ENCODE data around the gene PCDH9.

PCDH9 gene

DNA sequence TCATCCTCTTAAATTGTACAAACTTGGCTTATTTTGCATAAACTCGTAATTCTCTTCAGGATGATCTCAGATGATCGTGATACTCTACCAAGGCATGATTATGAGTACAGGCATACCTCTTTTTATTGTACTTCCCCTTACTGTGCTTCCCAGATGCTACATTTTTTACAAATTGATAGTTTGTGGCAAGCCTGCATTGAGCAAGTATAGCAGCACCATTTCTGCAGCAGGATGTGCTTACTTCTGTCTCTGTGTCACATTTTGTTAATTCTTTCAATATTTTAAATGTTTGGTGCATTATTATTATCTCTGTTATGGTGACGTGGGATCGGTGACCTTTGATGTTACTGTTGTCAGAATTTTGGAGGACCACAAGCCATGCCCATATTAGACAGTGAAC, 752.3 kb downstream of the PCDH9 start:
- DNase-seq (ENCODE audit: extremely low spot score, insufficient read length, low read depth) (no peak), FAIRE-seq (no peak)

DNA sequence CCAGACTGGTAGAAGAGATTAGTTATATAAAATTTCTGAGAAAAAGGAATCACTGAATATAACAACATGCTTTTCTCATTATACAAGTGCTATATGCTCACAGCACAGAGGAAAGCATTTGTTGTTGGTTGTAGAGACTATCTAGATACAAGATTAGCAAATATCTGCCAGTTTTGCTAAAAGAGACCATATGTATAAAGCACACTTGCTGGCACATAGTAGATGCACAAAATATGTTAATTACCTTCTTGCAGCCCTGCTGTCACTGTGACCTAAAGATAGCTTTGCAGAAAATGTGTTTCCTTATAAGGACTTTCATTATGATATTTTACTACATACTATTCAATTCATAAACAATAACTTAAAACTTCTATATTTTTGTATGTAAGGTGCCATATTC, 755.1 kb downstream of the PCDH9 start:
- no peak for DNase-seq (ENCODE audit: extremely low spot score, insufficient read length, low read depth)
- FAIRE-seq: no peak

DNA sequence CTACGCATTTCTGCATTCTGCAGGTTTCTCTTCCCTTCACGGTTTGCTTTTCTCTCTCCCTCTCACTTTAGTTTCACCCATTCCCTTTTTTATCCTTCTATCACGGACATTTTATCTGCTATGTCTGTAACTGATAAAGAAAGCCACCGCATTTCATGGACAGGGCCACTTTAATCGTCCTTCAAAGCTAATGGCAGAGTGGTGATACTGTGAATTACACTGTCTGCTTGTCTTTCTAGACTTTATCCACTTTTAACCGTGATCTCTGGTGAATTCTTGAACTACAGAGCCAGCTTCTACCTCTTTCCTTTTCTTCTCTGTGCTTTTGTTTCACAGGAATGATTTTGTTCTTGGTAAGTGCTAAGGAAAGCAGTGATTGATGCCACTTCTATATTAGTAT, 760.4 kb downstream of the PCDH9 start:
- no peak for DNase-seq (ENCODE audit: extremely low spot score, insufficient read length, low read depth)
- FAIRE-seq: no peak

DNA sequence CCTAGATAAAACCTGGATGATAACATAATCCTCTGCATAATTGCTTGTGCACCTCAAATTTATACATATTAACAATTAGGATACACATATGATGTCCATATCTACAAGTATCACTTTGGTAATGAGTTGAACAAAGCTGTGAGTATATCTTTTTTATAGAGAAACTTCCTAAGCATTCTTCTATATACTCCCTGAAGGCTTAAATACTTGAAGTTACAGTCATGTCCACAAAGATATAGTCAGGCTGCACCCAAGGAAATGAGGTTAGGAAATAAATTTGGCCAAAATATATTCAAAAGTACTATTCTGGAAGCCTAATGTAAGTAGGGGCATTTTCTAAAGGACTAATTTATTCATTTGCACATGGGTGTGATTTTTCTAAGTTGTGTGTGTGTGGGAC, 761.5 kb downstream of the PCDH9 start:
- FAIRE-seq (no peak), DNase-seq (ENCODE audit: extremely low spot score, insufficient read length, low read depth) (no peak)

DNA sequence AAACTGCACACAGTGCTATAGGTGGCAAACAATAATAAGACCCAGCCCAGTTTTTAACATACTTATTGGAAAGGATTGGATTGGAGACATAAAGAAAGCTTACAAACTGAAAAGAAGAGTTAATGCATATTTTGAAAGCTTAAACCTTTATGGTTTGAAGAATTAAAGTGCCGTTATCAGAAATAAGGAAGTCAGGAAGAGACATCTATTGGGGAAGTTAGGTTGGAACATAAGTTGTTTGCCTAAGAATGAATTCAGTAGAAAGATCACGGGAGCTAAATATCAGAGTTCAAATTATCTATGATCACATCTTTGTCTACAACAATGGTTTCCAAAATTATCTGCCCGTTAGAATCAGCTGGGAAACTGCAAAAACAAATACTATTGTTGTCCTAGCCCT, 767.9 kb downstream of the PCDH9 start:
- DNase-seq (ENCODE audit: extremely low spot score, insufficient read length, low read depth) (no peak), FAIRE-seq (no peak)

DNA sequence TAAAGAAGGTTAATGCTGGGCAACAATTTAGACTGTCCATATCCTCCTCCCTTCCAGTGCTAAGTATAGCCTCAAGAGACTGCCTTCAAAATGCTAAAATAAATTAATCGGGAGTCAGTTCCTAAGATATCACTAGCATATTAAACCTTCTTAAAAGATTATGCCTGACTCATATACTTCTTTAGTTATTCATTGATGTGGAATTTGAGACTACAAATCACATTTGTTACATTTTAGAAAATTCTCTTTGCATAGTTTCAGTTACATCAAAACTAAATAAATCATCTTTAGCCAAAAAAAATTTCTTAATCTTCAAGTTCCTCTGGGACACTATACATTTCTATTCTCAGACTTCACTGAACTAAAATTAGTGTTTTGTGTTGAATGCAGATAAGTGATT, 769.1 kb downstream of the PCDH9 start:
- DNase-seq (ENCODE audit: extremely low spot score, insufficient read length, low read depth) (no peak), FAIRE-seq (no peak)

DNA sequence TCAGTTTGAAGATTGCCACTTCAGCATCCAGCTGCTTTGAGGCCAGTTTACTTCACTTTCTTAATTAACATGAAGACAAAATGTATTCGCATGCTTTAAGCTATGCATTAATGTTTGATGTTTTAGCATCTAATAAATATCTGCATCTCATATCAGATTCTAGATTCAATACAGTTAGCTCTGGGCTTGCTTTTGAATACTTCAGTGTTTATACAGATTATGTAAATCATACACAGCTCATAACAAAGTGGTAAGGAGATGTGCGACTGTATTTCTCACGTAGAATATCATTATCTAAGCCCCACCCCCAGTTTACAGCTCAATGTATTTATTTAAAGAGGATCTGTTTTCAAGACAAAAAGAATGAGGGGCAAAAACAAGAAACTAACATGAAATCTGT, 770.5 kb downstream of the PCDH9 start:
- DNase-seq (ENCODE audit: extremely low spot score, insufficient read length, low read depth): no peak
- FAIRE-seq: no peak

DNA sequence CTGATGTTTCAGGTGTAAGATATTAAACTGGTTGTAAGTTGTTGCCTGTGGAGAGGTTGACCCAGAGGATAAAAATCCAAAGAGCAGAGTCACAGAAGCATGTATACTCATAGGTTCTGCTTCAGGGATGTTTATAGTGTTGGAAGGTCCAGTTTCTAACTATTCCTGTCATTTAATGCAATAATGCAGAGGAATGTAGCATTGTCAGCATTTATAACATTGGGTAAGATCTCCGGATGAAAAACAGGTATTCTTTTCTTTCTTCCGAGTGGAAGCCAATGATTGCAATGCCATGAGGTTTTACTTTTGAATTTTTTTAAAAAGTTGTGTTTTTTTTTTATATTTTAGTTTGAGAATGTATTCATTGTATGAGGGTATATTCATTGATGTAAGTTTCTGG, 771.0 kb downstream of the PCDH9 start:
- FAIRE-seq (no peak), DNase-seq (ENCODE audit: extremely low spot score, insufficient read length, low read depth) (no peak)

DNA sequence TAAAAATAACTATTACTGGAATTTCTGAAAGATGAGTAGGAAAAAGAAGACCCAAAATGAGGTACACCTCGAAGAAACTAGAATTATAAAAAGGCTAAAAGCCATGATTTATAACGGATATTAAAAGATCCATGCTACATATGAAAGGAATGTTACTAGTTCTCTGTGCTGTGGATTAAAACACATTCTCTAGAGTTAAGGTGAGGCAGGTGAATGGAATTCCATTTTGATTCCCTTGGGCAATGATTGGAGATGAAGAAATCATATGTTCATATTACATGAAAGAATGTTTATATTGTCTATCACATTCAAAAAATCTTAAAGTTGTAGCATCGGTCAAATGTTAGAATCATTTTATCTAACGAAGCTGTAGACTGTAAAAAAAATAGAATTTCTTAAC, 783.7 kb downstream of the PCDH9 start:
- no peak for DNase-seq (ENCODE audit: extremely low spot score, insufficient read length, low read depth)
- FAIRE-seq: no peak

DNA sequence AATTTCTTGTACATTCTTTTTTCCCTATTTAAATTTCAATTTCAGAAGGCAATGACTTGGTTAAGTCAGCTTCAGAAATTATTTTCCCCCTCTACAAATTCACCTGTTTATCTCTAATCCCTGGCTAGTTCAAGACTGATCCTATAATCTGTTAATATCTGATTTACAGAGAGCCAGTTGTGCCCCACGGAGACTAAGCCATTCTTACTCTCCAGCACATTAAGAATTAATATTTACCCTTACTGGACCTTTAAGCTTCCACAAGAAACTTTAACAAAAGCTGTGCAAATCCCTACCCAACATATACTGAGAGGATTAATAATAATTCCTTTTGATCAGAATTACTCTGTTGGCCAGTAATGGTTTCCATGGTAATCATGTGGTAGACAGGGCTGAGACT, 786.2 kb downstream of the PCDH9 start:
- no peak for DNase-seq (ENCODE audit: extremely low spot score, insufficient read length, low read depth)
- FAIRE-seq: no peak

DNA sequence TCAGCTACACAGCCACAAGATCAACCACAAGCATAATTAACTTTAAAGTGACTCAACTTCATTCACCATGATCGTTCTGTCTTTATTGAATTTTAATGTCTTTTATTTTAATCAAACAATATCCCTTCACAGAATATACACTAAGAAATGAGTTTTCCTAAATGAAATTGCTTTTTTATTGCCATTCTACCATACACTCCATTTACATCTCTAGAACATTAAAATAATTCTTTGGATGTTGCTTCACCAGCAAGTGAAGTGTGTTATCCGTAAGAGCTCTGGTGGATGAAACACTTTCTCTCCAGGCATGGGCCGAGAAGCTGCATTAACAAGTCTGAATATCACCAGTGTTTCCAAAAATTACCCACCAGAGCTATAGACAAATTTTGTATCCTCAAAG, 789.2 kb downstream of the PCDH9 start:
- DNase-seq (ENCODE audit: extremely low spot score, insufficient read length, low read depth): no peak
- FAIRE-seq: no peak

DNA sequence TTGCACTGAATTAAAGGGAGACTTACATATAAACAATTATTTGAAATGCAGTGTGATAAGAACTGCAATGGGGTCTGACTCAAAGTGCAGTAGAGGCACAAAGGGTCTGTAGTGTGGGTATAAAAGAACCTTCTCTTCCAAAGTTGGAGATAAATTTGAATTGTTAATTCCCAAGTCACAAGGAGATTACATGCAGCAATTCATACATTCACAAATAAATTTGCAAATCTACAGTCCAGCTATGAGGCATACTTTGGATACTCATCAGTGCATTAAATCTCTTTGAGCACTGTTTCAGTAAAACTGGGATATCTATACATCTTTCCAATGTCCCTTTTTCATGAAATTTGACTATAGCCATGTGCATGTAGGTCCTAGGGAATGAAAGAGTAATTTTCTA, 799.4 kb downstream of the PCDH9 start:
- FAIRE-seq: no peak
- no peak for DNase-seq (ENCODE audit: extremely low spot score, insufficient read length, low read depth)

DNA sequence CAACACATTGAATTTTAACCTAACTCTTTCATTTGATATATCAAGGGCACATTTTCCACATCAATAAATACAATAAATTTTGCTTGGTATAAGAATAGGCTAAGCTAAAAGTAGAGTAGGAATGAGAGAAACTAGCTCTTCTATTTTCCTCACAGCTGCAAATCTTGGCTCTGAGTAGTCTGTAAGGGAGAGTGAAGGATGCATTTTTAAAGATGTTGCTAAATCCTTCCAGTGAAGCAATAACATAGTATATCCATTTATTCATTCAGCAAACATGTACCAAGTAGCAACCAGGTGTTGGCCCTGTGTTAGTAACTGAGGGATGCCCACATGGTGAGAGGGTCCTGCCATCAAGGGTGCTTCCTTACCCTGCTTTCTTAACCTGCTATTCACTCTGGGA, 799.9 kb downstream of the PCDH9 start:
- DNase-seq (ENCODE audit: extremely low spot score, insufficient read length, low read depth): no peak
- FAIRE-seq: no peak

DNA sequence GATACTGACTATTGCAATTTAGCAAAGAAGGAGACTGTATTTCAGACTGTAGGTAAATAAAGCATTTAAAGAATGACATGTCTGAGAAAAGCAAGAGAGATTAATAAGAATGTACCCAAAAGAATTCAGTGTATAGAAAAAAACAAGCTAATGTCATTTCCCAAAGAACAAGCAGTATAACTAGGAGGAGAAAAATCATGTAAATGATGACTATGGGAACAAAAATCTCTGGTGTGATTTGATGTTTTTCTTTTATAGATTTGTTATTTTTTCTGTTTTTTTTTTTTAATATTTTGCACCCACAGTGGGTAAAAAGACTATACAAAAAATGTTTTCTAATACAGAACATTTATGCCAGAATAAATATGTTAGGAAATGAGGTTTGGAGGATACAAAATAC, 801.0 kb downstream of the PCDH9 start:
- DNase-seq (ENCODE audit: extremely low spot score, insufficient read length, low read depth): no peak
- FAIRE-seq: no peak

DNA sequence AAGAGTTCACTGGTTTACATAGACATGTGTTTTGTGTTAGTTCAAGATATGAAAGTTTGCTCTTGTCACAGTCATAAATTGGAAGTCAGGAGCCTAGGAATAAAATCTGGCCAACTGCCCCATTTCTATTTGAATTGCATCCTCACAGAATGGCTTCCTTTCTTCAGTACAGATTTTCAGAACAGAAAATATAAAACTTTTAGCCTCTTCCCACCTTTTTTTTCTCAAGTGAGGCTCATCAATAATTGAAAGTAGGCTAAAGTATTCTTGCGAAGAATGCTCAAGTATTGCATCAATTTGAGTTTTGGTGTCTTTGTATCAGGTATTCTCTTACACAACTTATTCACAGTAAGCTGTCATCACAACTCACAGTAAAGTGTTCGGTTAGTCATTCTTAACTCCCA, 802.7 kb downstream of the PCDH9 start:
- DNase-seq (ENCODE audit: extremely low spot score, insufficient read length, low read depth) (no peak), FAIRE-seq (no peak)

DNA sequence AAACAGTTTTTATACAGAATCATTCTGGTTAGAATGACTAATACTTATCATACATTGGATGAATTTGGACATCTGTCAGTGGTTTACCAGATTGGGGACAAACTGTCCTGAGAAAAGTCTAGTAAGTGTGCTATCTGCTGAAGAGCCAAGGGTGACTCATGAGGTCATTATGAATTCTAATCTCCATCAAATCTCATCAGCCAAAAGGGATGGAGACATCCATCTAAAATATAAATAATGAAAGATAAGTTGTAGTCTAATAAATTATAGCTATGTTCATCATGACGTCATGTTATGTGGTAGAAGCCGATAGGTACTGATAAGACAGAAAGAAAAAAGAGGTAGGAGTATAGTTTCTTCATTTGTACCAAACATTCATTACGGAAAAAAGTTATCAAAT, 804.4 kb downstream of the PCDH9 start:
- DNase-seq (ENCODE audit: extremely low spot score, insufficient read length, low read depth) (no peak), FAIRE-seq (no peak)

DNA sequence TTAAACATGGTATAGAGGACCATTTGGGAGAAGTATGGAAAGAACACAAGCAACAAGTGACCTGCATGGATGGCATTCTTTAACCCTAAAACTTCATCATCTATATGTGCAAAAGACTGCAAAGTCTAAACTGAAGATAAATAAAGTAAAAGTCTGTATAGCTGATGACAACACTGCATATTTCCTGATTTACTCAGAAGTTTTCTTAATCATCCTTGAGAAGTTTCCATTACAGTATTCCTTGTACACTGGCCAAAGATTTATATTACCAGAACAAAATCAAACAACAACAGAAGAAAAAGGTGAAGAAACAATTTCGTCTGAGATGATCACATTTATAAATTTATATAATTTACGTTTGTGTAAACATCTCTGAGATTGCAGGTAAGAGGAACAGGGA, 805.7 kb downstream of the PCDH9 start:
- FAIRE-seq: no peak

DNA sequence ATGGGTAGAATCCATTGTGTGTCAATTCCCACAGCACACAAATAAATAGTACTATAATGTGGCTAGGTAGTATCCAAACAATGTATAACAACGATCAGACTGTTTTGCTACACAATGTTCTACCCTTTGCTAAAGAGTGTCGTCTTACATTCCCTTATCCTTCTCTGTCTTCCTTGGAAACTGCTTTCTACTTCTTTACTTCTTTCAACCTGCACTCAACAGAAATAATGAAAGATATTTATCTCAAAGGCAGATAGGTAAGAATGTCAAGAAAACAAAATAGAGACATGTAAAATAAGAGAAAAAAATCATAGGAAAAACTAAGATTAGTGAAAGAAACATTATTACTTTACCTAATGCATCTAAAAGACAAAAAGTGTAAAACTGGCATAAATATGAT, 814.7 kb downstream of the PCDH9 start:
- DNase-seq (ENCODE audit: extremely low spot score, insufficient read length, low read depth): no peak
- FAIRE-seq: no peak

More for the DNA sequence above, 805.7 kb downstream of the PCDH9 start:
- DNase-seq (ENCODE audit: extremely low spot score, insufficient read length, low read depth): no peak

DNA sequence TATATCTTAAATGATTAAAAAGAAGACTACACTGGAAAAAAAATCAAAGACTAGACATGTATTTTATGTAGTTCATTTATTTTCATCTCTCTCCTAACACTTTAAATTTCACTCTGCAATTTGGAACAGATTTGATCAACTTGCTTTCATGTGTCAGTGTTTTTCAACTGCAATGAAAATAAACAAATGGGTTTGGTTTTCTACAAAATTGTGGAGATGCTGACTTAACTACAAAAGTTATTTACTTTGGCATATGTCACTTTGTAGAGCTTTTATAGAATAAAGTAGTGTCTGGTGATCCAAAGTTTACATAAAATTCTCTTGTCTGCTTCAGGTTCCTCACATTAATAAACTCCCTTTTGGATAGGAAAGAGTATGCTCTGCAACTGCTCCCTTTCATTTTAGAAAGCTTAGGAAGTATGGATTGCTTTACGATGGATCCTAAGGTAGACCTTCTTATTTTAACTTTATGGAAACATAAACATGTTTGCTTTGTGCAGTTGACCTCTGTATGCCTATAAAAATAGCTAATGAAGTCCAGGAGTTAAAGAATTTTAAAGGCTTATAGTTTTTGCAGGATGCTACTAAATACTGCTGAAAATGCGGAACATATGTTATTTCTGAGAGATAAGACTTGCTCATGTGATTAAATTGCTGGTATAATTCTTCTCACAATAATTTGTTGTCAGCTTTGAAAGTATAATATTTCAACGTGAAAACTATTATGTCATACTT, 815.9 kb downstream of the PCDH9 start:
- DNase-seq (ENCODE audit: extremely low spot score, insufficient read length, low read depth): no peak
- no peak for FAIRE-seq

DNA sequence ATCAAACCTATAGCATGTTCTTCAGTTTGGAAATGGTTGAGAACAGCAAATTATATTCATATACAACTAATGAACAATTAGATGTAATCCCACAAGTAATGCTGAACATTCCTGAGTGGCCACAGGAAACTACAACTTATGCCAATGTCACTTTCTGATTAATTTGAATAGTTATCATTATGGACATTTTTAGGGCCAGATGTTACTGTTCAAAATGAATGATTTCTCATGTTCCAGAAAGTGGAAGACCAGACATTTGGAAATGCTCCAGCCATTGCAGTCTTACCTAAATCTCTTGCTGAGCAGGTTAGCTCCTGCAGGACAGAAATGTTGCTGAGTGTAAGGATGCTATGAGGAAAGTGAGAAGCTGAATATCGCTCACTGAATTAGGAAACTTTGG, 819.8 kb downstream of the PCDH9 start:
- DNase-seq (ENCODE audit: extremely low spot score, insufficient read length, low read depth) (no peak), FAIRE-seq (no peak)

DNA sequence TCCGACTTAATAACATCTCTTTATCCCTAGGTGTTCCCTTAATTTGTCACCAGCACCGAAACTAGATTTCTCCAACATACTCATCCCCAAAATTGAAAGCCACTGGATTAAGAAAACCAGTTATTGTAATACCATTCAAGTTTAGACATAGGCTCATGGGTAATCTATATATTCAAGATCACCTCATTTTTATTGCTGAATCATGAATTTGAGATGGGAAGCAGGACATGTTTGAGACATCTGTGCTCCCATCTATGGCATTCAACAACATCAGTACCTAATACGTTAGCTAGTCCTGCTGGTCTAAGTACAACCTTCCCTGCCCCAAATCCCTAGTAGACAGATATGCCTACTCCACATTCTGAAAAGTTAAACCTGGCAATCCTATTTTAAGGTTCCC, 820.6 kb downstream of the PCDH9 start:
- DNase-seq (ENCODE audit: extremely low spot score, insufficient read length, low read depth) (no peak), FAIRE-seq (no peak)

DNA sequence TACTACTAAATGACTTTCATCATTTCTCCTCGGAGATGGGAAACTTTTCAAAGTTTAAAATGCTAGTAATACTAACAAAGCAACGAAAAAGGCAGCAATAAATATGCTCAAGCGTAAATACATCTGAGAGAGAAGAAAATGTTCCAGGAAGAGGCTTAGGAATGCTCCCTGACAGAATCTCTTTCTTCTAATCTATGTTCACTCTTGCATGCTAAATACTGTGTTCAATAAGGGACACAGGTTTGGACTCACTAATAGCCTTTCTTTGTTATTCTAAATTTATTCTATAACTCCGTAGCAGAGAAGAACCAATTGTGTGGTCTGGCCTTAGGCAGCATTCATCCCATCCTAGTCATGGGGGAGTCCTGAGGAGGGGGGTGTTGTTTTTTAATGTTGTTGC, 823.0 kb downstream of the PCDH9 start:
- no peak for DNase-seq (ENCODE audit: extremely low spot score, insufficient read length, low read depth)
- FAIRE-seq: no peak

Data from GM18507 (cell line).